ENCODE results near the gene DBNL. TPM values are rescaled to one million over a fixed set of nuclear protein-coding genes. Genes with fewer than 3 reads are reported as not detected.
A peak's percentile ranks its signal among the peaks of the same experiment; 100 is the strongest.

DBNL gene
- total RNA-seq, 2 experiments from 2014 or later, result 88.5 to 90.6 TPM

DNA sequence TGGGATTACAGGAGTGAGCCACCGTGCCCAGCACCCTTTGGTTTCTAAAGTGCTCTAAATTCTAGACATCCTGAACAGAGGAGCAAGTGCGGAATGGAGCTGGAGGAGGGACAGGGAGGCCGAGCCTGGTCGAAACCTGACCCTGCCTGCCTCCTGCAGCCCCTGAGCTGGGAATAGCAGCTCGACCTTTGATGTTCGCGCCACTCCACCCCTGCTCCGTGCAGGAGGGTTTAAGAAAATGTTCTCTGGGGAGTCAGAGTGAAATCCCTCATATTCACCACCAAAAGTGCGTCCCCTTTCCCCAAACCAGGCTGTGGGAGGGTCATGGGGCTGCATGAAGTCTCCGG is 19.0 kb downstream of the DBNL start:
- peak overlapping the region in 1 of 2 donors; percentile 16 for H3K27ac ChIP-seq (ENCODE audit: low read depth in 1 of 2, low read length in 2 of 2)
- CTCF ChIA-PET, result no interaction called here
- Mint-ChIP-seq H3K4me1 (ENCODE audit: low read depth) (peaks cover 27% of the 10 kb centered on the region), H3K4me3 (no peak overlapping the region), H3K36me3 (ENCODE audit: low read depth) (peaks cover 34% of the 10 kb centered on the region), H3K27ac (no peak overlapping the region), H3K27me3 (no peaks in the 10 kb centered on the region), H3K9me3 (no peaks in the 10 kb centered on the region)
- ATAC-seq (ENCODE audit: poor library complexity) (no peak), DNase-seq (peak in 1 of 14 experiments; percentile 32)
- peaks cover 29% of the 10 kb centered on the region for H3K4me1 ChIP-seq (ENCODE audit: insufficient read depth, low read length)
- no peaks in the 10 kb centered on the region for H3K27me3 ChIP-seq (ENCODE audit: control insufficient read depth in 1 of 2, insufficient read depth in 2 of 2, low read length in 2 of 2)
- POLR2A ChIA-PET, result interaction anchor here (1.4 to 1.5 kb wide), 2 partner anchors 9 to 18 kb away, joined by 3 to 4 read pairs; no protein-coding TSS in a partner anchor
- H3K36me3 ChIP-seq (ENCODE audit: insufficient read depth, low read length), result peaks cover 38% of the 10 kb centered on the region
- TF ChIP-seq, protein P1, sequence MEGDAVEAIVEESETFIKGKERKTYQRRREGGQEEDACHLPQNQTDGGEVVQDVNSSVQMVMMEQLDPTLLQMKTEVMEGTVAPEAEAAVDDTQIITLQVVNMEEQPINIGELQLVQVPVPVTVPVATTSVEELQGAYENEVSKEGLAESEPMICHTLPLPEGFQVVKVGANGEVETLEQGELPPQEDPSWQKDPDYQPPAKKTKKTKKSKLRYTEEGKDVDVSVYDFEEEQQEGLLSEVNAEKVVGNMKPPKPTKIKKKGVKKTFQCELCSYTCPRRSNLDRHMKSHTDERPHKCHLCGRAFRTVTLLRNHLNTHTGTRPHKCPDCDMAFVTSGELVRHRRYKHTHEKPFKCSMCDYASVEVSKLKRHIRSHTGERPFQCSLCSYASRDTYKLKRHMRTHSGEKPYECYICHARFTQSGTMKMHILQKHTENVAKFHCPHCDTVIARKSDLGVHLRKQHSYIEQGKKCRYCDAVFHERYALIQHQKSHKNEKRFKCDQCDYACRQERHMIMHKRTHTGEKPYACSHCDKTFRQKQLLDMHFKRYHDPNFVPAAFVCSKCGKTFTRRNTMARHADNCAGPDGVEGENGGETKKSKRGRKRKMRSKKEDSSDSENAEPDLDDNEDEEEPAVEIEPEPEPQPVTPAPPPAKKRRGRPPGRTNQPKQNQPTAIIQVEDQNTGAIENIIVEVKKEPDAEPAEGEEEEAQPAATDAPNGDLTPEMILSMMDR (IDR thresholded peaks at IDR 0.05), result no peak
- peaks cover 0 to 6% of the 10 kb centered on the region in 2 experiments for H3K9me3 ChIP-seq (ENCODE audit: control insufficient read depth in 1 of 2, insufficient read depth in 1 of 2, low read length in 2 of 2)
- intact Hi-C loops (cut with DNase I, micrococcal nuclease), result no loop called here
- no peak overlapping the region for H3K4me3 ChIP-seq (ENCODE audit: low read length)

- Mint-ChIP-seq H3K27me3 (no peaks in the 10 kb centered on the region), H3K4me1 (ENCODE audit: low read depth) (peaks cover 29% of the 10 kb centered on the region), H3K4me3 (no peak overlapping the region), H3K27ac (peak overlapping the region; percentile 27), H3K9me3 (no peaks in the 10 kb centered on the region), H3K36me3 (ENCODE audit: low read depth) (peaks cover 28% of the 10 kb centered on the region)
- DNase-seq (peak in 1 of 14 experiments; percentile 33), ATAC-seq (ENCODE audit: poor library complexity) (no peak)
- ChIA-PET CTCF (no interaction called here), POLR2A (interaction anchor here (1.0 to 1.5 kb wide), 3 partner anchors 9 to 18 kb away, joined by 3 to 4 read pairs (median 3); no protein-coding TSS in a partner anchor)
- TF ChIP-seq, protein P1 (IDR thresholded peaks at IDR 0.05), result no peak
- peaks cover 32% of the 10 kb centered on the region for H3K36me3 ChIP-seq (ENCODE audit: insufficient read depth, low read length)
- intact Hi-C loops (cut with DNase I, micrococcal nuclease), result no loop called here
- H3K9me3 ChIP-seq (ENCODE audit: control insufficient read depth in 1 of 2, insufficient read depth in 1 of 2, low read length in 2 of 2), result peaks cover 0 to 6% of the 10 kb centered on the region in 2 experiments
- H3K27me3 ChIP-seq (ENCODE audit: control insufficient read depth in 1 of 2, insufficient read depth in 2 of 2, low read length in 2 of 2), result no peaks in the 10 kb centered on the region
- peak overlapping the region in 1 of 2 donors; percentile 16 for H3K27ac ChIP-seq (ENCODE audit: low read depth in 1 of 2, low read length in 2 of 2)
- H3K4me1 ChIP-seq (ENCODE audit: insufficient read depth, low read length), result peaks cover 29% of the 10 kb centered on the region
- no peak overlapping the region for H3K4me3 ChIP-seq (ENCODE audit: low read length)
Observed at GRCh38 chr7:44063894-44064651, 19.6 kb downstream of the DBNL start.

DNA sequence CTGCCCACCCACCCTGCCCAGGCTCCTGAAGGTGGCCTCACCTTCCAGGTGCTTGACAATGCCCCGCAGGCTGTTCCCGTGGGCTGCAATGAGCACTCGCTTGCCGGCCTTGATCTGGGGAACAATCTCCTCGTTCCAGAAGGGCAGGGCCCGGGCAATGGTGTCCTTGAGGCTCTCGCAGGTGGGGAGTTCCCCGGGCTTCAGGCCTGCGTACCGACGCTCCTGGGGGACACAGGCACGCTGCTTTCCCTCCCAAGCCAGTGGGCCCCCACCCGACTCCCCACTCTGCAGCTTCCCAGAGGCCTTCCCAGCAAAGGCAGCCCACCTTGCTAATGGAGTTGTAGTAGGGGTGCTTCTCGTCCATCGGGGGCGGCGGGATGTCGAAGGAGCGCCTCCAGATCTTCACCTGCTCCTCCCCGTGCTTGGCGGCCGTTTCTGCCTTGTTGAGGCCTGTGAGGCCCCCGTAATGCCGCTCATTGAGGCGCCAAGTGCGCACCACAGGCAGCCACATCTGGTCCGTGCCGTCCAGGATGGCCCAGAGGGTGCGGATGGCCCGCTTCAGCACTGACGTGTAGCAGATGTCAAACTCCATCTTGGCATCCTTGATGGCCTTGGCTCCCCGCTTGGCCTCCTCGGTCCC is 20.4 kb downstream of the DBNL start:
- intact Hi-C loops (cut with DNase I, micrococcal nuclease), result no loop called here

More for the DNA sequence above, 20.4 kb downstream of the DBNL start:
- CTCF ChIA-PET, result no interaction called here
- H3K9me3 ChIP-seq (ENCODE audit: control insufficient read depth in 1 of 2, insufficient read depth in 1 of 2, low read length in 2 of 2), result peaks cover 0 to 6% of the 10 kb centered on the region in 2 experiments
- DNase-seq (peak in 2 of 14 experiments; percentile 28 to 35), ATAC-seq (ENCODE audit: poor library complexity) (peak; percentile 17)
- H3K36me3 Mint-ChIP-seq (ENCODE audit: low read depth), result peaks cover 20% of the 10 kb centered on the region
- peak overlapping the region; percentile 63 for H3K27ac Mint-ChIP-seq
- POLR2A ChIA-PET, result interaction anchor here (0.8 to 2.1 kb wide), 6 partner anchors 8 to 20 kb away, joined by 3 to 9 read pairs (median 5); partner anchors contain the start of gene DBNL
- H3K36me3 ChIP-seq (ENCODE audit: insufficient read depth, low read length), result peaks cover 24% of the 10 kb centered on the region
- no peaks in the 10 kb centered on the region for H3K27me3 Mint-ChIP-seq
- H3K4me1 ChIP-seq (ENCODE audit: insufficient read depth, low read length), result peaks cover 29% of the 10 kb centered on the region
- no peaks in the 10 kb centered on the region for H3K27me3 ChIP-seq (ENCODE audit: control insufficient read depth in 1 of 2, insufficient read depth in 2 of 2, low read length in 2 of 2)
- no peak overlapping the region for H3K27ac ChIP-seq (ENCODE audit: low read depth in 1 of 2, low read length in 2 of 2)
- H3K9me3 Mint-ChIP-seq, result no peaks in the 10 kb centered on the region
- no peak overlapping the region for H3K4me3 Mint-ChIP-seq
- H3K4me3 ChIP-seq (ENCODE audit: low read length), result no peak overlapping the region
- TF ChIP-seq, protein P1 (IDR thresholded peaks at IDR 0.05), result no peak
- H3K4me1 Mint-ChIP-seq (ENCODE audit: low read depth), result peaks cover 29% of the 10 kb centered on the region
